ENCODE data around the gene RTL5.

RTL5 gene

DNA sequence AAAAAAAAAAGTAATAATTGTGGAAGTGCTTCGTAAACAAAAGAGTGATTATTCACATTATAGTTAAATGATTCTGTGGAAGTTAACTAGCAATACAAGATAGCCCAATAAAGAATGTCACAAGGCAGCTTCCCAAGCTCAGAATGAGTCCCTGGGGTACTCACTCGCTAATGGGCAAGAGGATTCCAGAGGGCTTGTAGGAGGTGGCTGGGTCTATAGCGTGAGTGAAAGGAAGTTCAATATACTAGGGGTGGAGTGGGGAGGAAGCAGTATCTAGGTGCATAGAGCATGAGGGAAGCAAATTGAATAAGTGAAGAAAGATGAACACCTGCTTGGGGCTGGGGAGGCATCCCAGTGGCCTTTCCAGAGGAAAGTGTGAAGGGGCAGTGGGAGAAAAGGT, 42.5 kb downstream of the RTL5 start:
- no peaks in the 10 kb centered on the region for H3K36me3 ChIP-seq (ENCODE audit: insufficient read depth, low read length)
- no peak overlapping the region for H2AFZ ChIP-seq (ENCODE audit: low read length, unreplicated experiment)
- H3K27me3 ChIP-seq (ENCODE audit: insufficient read depth, low read length) = no peaks in the 10 kb centered on the region
- H3K27ac ChIP-seq (ENCODE audit: low read depth, low read length) = no peak overlapping the region
- H3K4me3 ChIP-seq (ENCODE audit: low read depth, low read length) = no peak overlapping the region
- no peaks in the 10 kb centered on the region for H3K4me1 ChIP-seq (ENCODE audit: control insufficient read depth, insufficient read depth, low read length, unreplicated experiment)
- H3K79me2 ChIP-seq (ENCODE audit: control insufficient read depth, insufficient read depth, low read length, unreplicated experiment) = no peaks in the 10 kb centered on the region

DNA sequence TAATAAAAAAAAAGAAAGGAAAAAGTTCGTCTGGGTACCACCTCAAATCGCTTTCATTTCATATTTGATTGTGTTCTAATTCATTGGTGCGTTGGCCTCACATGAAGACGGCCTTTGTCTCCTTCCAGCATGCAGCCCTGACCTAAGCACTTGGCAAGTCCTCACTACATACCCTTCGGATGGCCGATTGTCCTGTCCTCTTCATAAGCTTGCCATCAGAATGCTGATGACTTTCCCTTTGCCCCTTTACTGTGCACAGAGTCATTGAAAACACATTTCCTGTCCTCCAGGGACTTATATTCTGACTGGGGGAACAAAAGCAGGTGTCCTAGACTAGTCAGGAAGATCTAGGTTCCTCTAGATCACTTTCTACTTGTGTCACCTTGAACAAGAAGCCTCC, 43.0 kb downstream of the RTL5 start:
- no peak overlapping the region for H3K27ac ChIP-seq (ENCODE audit: low read depth, low read length)
- H3K79me2 ChIP-seq (ENCODE audit: control insufficient read depth, insufficient read depth, low read length, unreplicated experiment) = no peaks in the 10 kb centered on the region
- H2AFZ ChIP-seq (ENCODE audit: low read length, unreplicated experiment) = no peak overlapping the region
- no peaks in the 10 kb centered on the region for H3K27me3 ChIP-seq (ENCODE audit: insufficient read depth, low read length)
- no peak overlapping the region for H3K4me3 ChIP-seq (ENCODE audit: low read depth, low read length)
- H3K36me3 ChIP-seq (ENCODE audit: insufficient read depth, low read length) = no peaks in the 10 kb centered on the region
- no peaks in the 10 kb centered on the region for H3K4me1 ChIP-seq (ENCODE audit: control insufficient read depth, insufficient read depth, low read length, unreplicated experiment)

GRCh38 chrX:72086995-72087394, 44.7 kb downstream of the RTL5 start:
- Histone ChIP-seq H3K4me1 (ENCODE audit: control insufficient read depth, insufficient read depth, low read length, unreplicated experiment) (no peaks in the 10 kb centered on the region), H3K79me2 (ENCODE audit: control insufficient read depth, insufficient read depth, low read length, unreplicated experiment) (no peaks in the 10 kb centered on the region), H3K4me3 (ENCODE audit: low read depth, low read length) (no peak overlapping the region), H3K27ac (ENCODE audit: low read depth, low read length) (no peak overlapping the region), H2AFZ (ENCODE audit: low read length, unreplicated experiment) (no peak overlapping the region), H3K36me3 (ENCODE audit: insufficient read depth, low read length) (no peaks in the 10 kb centered on the region), H3K27me3 (ENCODE audit: insufficient read depth, low read length) (no peaks in the 10 kb centered on the region)

DNA sequence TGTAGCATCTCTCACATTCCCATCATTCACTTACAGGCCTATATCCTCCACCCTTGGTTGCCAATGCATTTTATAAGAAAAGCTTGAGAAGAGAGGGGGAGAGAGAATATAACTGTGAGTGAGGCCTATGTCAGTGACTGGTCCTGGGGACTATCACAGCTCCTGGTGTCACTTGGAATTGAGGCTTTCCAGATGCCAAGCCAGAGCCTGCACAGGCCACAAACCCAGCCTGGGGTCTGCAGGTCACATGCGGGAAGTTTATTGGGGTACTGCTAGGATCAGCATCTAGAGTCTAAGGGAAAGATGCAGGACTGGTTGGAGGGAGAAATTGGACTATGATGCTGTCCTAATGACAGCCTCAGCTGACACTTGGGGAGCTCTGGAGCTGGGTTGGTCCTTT, 47.6 kb downstream of the RTL5 start:
- H3K27me3 ChIP-seq (ENCODE audit: insufficient read depth, low read length) = no peaks in the 10 kb centered on the region
- no peak overlapping the region for H3K27ac ChIP-seq (ENCODE audit: low read depth, low read length)
- no peak overlapping the region for H3K4me3 ChIP-seq (ENCODE audit: low read depth, low read length)
- H3K36me3 ChIP-seq (ENCODE audit: insufficient read depth, low read length) = no peaks in the 10 kb centered on the region
- H2AFZ ChIP-seq (ENCODE audit: low read length, unreplicated experiment) = no peak overlapping the region
- H3K79me2 ChIP-seq (ENCODE audit: control insufficient read depth, insufficient read depth, low read length, unreplicated experiment) = no peaks in the 10 kb centered on the region
- no peaks in the 10 kb centered on the region for H3K4me1 ChIP-seq (ENCODE audit: control insufficient read depth, insufficient read depth, low read length, unreplicated experiment)

DNA sequence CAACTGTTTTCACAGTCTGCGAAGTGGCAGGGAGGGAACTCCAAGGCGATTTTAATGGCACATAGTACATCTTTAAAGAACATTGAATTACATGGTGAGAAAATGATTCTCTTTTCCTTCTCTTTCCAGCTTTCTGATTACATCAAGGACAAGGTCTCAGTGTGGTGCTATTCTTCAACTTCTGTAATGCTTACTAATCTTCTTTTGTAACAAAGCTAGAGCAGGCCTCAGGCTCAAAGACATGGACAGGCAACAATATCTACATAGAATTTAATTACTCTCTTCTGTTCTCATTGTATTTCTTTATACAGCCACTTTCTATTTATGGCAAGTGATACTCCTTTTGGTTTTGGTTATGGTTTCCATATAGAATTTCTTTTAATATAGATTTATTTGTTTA, 48.4 kb downstream of the RTL5 start:
- H2AFZ ChIP-seq (ENCODE audit: low read length, unreplicated experiment) = no peak overlapping the region

GRCh38 chrX:72081605-72082320, 50.0 kb downstream of the RTL5 start:
- Histone ChIP-seq H2AFZ (ENCODE audit: low read length, unreplicated experiment) (no peak overlapping the region), H3K4me3 (ENCODE audit: low read depth, low read length) (no peak overlapping the region), H3K4me1 (ENCODE audit: control insufficient read depth, insufficient read depth, low read length, unreplicated experiment) (no peaks in the 10 kb centered on the region), H3K79me2 (ENCODE audit: control insufficient read depth, insufficient read depth, low read length, unreplicated experiment) (no peaks in the 10 kb centered on the region), H3K27ac (ENCODE audit: low read depth, low read length) (no peak overlapping the region), H3K27me3 (ENCODE audit: insufficient read depth, low read length) (no peaks in the 10 kb centered on the region), H3K36me3 (ENCODE audit: insufficient read depth, low read length) (no peaks in the 10 kb centered on the region)

More for the DNA sequence above, 48.4 kb downstream of the RTL5 start:
- H3K79me2 ChIP-seq (ENCODE audit: control insufficient read depth, insufficient read depth, low read length, unreplicated experiment) = no peaks in the 10 kb centered on the region
- H3K27ac ChIP-seq (ENCODE audit: low read depth, low read length) = no peak overlapping the region
- no peak overlapping the region for H3K4me3 ChIP-seq (ENCODE audit: low read depth, low read length)
- no peaks in the 10 kb centered on the region for H3K4me1 ChIP-seq (ENCODE audit: control insufficient read depth, insufficient read depth, low read length, unreplicated experiment)
- H3K36me3 ChIP-seq (ENCODE audit: insufficient read depth, low read length) = no peaks in the 10 kb centered on the region
- no peaks in the 10 kb centered on the region for H3K27me3 ChIP-seq (ENCODE audit: insufficient read depth, low read length)

DNA sequence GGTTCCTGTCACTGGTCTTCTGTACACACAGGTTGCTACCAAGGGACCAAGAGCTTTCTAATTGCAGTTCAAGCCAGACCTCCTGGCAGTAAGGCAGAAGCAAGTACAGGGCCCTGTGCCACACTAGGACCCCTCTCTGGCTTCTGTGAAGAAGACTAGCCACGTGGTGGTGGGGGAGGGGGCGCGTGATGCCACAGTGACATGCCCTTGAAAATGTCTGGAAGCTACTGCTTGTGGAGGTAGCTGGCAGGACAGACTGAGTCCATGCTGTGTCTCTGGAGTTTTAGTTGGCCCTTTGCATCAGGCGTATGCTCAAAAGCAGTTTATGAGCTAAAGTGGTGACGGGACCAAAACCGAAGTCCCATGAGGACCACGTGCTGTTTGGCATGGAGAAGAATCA, 50.9 kb downstream of the RTL5 start:
- Histone ChIP-seq H3K27ac (ENCODE audit: low read depth, low read length) (no peak overlapping the region), H3K4me1 (ENCODE audit: control insufficient read depth, insufficient read depth, low read length, unreplicated experiment) (no peaks in the 10 kb centered on the region), H3K79me2 (ENCODE audit: control insufficient read depth, insufficient read depth, low read length, unreplicated experiment) (no peaks in the 10 kb centered on the region), H2AFZ (ENCODE audit: low read length, unreplicated experiment) (no peak overlapping the region), H3K4me3 (ENCODE audit: low read depth, low read length) (no peak overlapping the region), H3K36me3 (ENCODE audit: insufficient read depth, low read length) (no peaks in the 10 kb centered on the region), H3K27me3 (ENCODE audit: insufficient read depth, low read length) (no peaks in the 10 kb centered on the region)

GRCh38 chrX:72080150-72080549, 51.6 kb downstream of the RTL5 start:
- Histone ChIP-seq H2AFZ (ENCODE audit: low read length, unreplicated experiment) (no peak overlapping the region), H3K79me2 (ENCODE audit: control insufficient read depth, insufficient read depth, low read length, unreplicated experiment) (no peaks in the 10 kb centered on the region), H3K4me1 (ENCODE audit: control insufficient read depth, insufficient read depth, low read length, unreplicated experiment) (no peaks in the 10 kb centered on the region), H3K4me3 (ENCODE audit: low read depth, low read length) (no peak overlapping the region), H3K27me3 (ENCODE audit: insufficient read depth, low read length) (no peaks in the 10 kb centered on the region), H3K36me3 (ENCODE audit: insufficient read depth, low read length) (no peaks in the 10 kb centered on the region), H3K27ac (ENCODE audit: low read depth, low read length) (no peak overlapping the region)

DNA sequence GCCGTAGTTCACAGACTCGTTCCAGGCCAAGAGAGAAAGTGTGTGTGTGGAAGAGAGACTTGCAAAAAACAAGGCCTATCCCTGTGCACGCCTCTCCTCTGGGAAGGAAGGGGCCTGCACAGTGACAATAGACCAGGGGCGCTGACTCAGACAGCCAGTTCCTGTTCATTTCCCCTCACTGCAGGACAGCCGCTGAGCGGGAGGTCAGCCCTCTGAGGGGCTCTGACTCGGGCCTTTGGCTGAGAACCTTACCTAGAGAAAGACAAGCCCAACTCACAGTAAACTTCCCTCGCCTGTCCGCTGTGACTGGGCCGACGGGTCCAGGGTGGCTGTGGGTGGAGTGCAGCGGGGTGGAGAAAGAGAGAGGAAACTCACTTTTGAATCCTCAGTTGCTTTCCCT, 52.1 kb downstream of the RTL5 start:
- H3K4me3 ChIP-seq (ENCODE audit: low read depth, low read length) = no peak overlapping the region
- H3K36me3 ChIP-seq (ENCODE audit: insufficient read depth, low read length) = no peaks in the 10 kb centered on the region
- H3K79me2 ChIP-seq (ENCODE audit: control insufficient read depth, insufficient read depth, low read length, unreplicated experiment) = no peaks in the 10 kb centered on the region
- H3K27ac ChIP-seq (ENCODE audit: low read depth, low read length) = no peak overlapping the region
- no peak overlapping the region for H2AFZ ChIP-seq (ENCODE audit: low read length, unreplicated experiment)
- no peaks in the 10 kb centered on the region for H3K27me3 ChIP-seq (ENCODE audit: insufficient read depth, low read length)
- no peaks in the 10 kb centered on the region for H3K4me1 ChIP-seq (ENCODE audit: control insufficient read depth, insufficient read depth, low read length, unreplicated experiment)

- Histone ChIP-seq H3K36me3 (ENCODE audit: insufficient read depth, low read length) (no peaks in the 10 kb centered on the region), H3K4me1 (ENCODE audit: control insufficient read depth, insufficient read depth, low read length, unreplicated experiment) (no peaks in the 10 kb centered on the region), H2AFZ (ENCODE audit: low read length, unreplicated experiment) (no peak overlapping the region), H3K27me3 (ENCODE audit: insufficient read depth, low read length) (peaks cover 9% of the 10 kb centered on the region; the same call in 1 of the 2 replicates), H3K27ac (ENCODE audit: low read depth, low read length) (no peak overlapping the region), H3K4me3 (ENCODE audit: low read depth, low read length) (no peak overlapping the region), H3K79me2 (ENCODE audit: control insufficient read depth, insufficient read depth, low read length, unreplicated experiment) (no peaks in the 10 kb centered on the region)
These were observed 53.3 kb downstream of the RTL5 start for GRCh38 chrX:72078411-72078810.
